ENCODE results near the gene NDFIP1. TPM values are rescaled to one million over a fixed set of nuclear protein-coding genes. Genes with fewer than 3 reads are reported as not detected.

NDFIP1 gene
- total RNA-seq, 1 donor from 2014 or later: 52.1 TPM

- Histone ChIP-seq H3K27me3 (ENCODE audit: control insufficient read depth, insufficient read depth, low read length) (no peaks in the 10 kb centered on the region), H3K36me3 (ENCODE audit: control insufficient read depth, insufficient read depth, low read length) (no peaks in the 10 kb centered on the region), H3K4me3 (ENCODE audit: low read depth, low read length) (no peak overlapping the region)
- no peak for DNase-seq (ENCODE audit: low read depth)
- no peak for TF ChIP-seq CTCF (IDR thresholded peaks at IDR 0.05; ENCODE audit: insufficient read depth, low read length, poor library complexity, severe bottlenecking)
Observed at GRCh38 chr5:142192286-142193113, 83.9 kb downstream of the NDFIP1 start.

- no peaks in the 10 kb centered on the region for H3K36me3 ChIP-seq (ENCODE audit: control insufficient read depth, insufficient read depth, low read length)
- no peaks in the 10 kb centered on the region for H3K27me3 ChIP-seq (ENCODE audit: control insufficient read depth, insufficient read depth, low read length)
- no peak for DNase-seq (ENCODE audit: low read depth)
- TF ChIP-seq CTCF (IDR thresholded peaks at IDR 0.05; ENCODE audit: insufficient read depth, low read length, poor library complexity, severe bottlenecking): no peak
- no peak overlapping the region for H3K4me3 ChIP-seq (ENCODE audit: low read depth, low read length)
Observed at GRCh38 chr5:142193114-142193428, 84.5 kb downstream of the NDFIP1 start.

GRCh38 chr5:142197098-142197497, 88.5 kb downstream of the NDFIP1 start:
- Histone ChIP-seq H3K27me3 (ENCODE audit: control insufficient read depth, insufficient read depth, low read length) (no peaks in the 10 kb centered on the region), H3K36me3 (ENCODE audit: control insufficient read depth, insufficient read depth, low read length) (no peaks in the 10 kb centered on the region), H3K4me3 (ENCODE audit: low read depth, low read length) (no peak overlapping the region)
- DNase-seq (ENCODE audit: low read depth): no peak
- no peak for TF ChIP-seq CTCF (IDR thresholded peaks at IDR 0.05; ENCODE audit: insufficient read depth, low read length, poor library complexity, severe bottlenecking)

- no peaks in the 10 kb centered on the region for H3K36me3 ChIP-seq (ENCODE audit: control insufficient read depth, insufficient read depth, low read length)
- no peak for TF ChIP-seq CTCF (IDR thresholded peaks at IDR 0.05; ENCODE audit: insufficient read depth, low read length, poor library complexity, severe bottlenecking)
- no peak for DNase-seq (ENCODE audit: low read depth)
- H3K27me3 ChIP-seq (ENCODE audit: control insufficient read depth, insufficient read depth, low read length): no peaks in the 10 kb centered on the region
- no peak overlapping the region for H3K4me3 ChIP-seq (ENCODE audit: low read depth, low read length)
Observed at GRCh38 chr5:142197781-142198180, 89.2 kb downstream of the NDFIP1 start.

GRCh38 chr5:142199388-142199787, 90.8 kb downstream of the NDFIP1 start:
- TF ChIP-seq CTCF (IDR thresholded peaks at IDR 0.05; ENCODE audit: insufficient read depth, low read length, poor library complexity, severe bottlenecking): no peak
- Histone ChIP-seq H3K36me3 (ENCODE audit: control insufficient read depth, insufficient read depth, low read length) (no peaks in the 10 kb centered on the region), H3K4me3 (ENCODE audit: low read depth, low read length) (no peak overlapping the region), H3K27me3 (ENCODE audit: control insufficient read depth, insufficient read depth, low read length) (no peaks in the 10 kb centered on the region)
- no peak for DNase-seq (ENCODE audit: low read depth)

- DNase-seq (ENCODE audit: low read depth): no peak
- Histone ChIP-seq H3K36me3 (ENCODE audit: control insufficient read depth, insufficient read depth, low read length) (no peaks in the 10 kb centered on the region), H3K27me3 (ENCODE audit: control insufficient read depth, insufficient read depth, low read length) (no peaks in the 10 kb centered on the region), H3K4me3 (ENCODE audit: low read depth, low read length) (no peak overlapping the region)
- no peak for TF ChIP-seq CTCF (IDR thresholded peaks at IDR 0.05; ENCODE audit: insufficient read depth, low read length, poor library complexity, severe bottlenecking)
Observed at GRCh38 chr5:142200387-142200786, 91.8 kb downstream of the NDFIP1 start.

Data from kidney epithelial cell (primary cell).